Measurements from ENCODE around the gene CPEB1. TPM values are rescaled to one million over a fixed set of nuclear protein-coding genes. Genes with fewer than 3 reads are reported as not detected.

CPEB1 gene
- total RNA-seq, 1 experiment from 2014 or later, result 1.0 TPM

GRCh38 chr15:82553846-82554245 lies 93.3 kb downstream of the CPEB1 start:
- Histone ChIP-seq H3K56ac (ENCODE audit: insufficient read length, low read depth, low read length) (no peak overlapping the region), H4K20me1 (ENCODE audit: control insufficient read depth, insufficient read depth, insufficient read length) (no peaks in the 10 kb centered on the region), H3K23ac (ENCODE audit: insufficient read length, low read depth, low read length) (no peak overlapping the region), H2AFZ (ENCODE audit: low read length) (no peak overlapping the region), H2BK5ac (ENCODE audit: insufficient read length, low read length) (no peak overlapping the region), H3K4me2 (ENCODE audit: insufficient read depth, insufficient read length, low read length) (no peak overlapping the region), H4K91ac (ENCODE audit: insufficient read length, low read depth, low read length) (no peak overlapping the region), H3T11ph (ENCODE audit: low read length) (no peak overlapping the region), H2BK120ac (ENCODE audit: low read depth, low read length, poor library complexity, severe bottlenecking) (no peak overlapping the region), H3K79me2 (ENCODE audit: insufficient read depth, low read length) (no peaks in the 10 kb centered on the region), H3K23me2 (ENCODE audit: insufficient read length, low read depth, low read length, poor library complexity, severe bottlenecking) (no peaks in the 10 kb centered on the region), H3K18ac (ENCODE audit: insufficient read length, low read depth, low read length) (no peak overlapping the region), H2BK12ac (ENCODE audit: insufficient read length, low read depth, low read length) (no peak overlapping the region), H3K9me3 (ENCODE audit: control insufficient read depth, low read depth, low read length) (no peaks in the 10 kb centered on the region), H3K27me3 (ENCODE audit: insufficient read depth, low read length) (no peaks in the 10 kb centered on the region; the same call in 1 of the 2 replicates), H3K4me1 (ENCODE audit: insufficient read depth, low read length) (0 out of 2 replicates have a peak, but pooled peaks cover 4% of the 10 kb centered on the region), H4K5ac (ENCODE audit: insufficient read length, low read depth, low read length) (no peak overlapping the region), H2BK15ac (ENCODE audit: low read depth, low read length) (no peak overlapping the region), H3K27ac (ENCODE audit: insufficient read length, low read depth, low read length) (no peak overlapping the region), H3K9ac (ENCODE audit: extremely low read depth, insufficient read length, low read length) (no peak overlapping the region), H3K14ac (ENCODE audit: insufficient read depth, low read length) (no peak overlapping the region), H2BK20ac (ENCODE audit: low read depth, low read length, poor library complexity, severe bottlenecking) (no peak overlapping the region), H2AK5ac (ENCODE audit: insufficient read length, low read length) (no peak overlapping the region), H4K8ac (replicated peaks; ENCODE audit: insufficient read length, low read depth, low read length) (no peak overlapping the region), H3K4ac (ENCODE audit: low read depth, low read length) (no peak overlapping the region), H3K79me1 (ENCODE audit: insufficient read depth, low read depth, low read length, poor library complexity, severe bottlenecking) (no peaks in the 10 kb centered on the region)
- Mint-ChIP-seq H3K27ac (no peak overlapping the region), H3K4me3 (no peak overlapping the region), H3K9me3 (no peaks in the 10 kb centered on the region), H3K36me3 (ENCODE audit: insufficient read depth in 1 of 3, low read depth in 3 of 3) (no peaks in the 10 kb centered on the region; a peak in 1 of 7 replicates), H3K27me3 (ENCODE audit: low read depth) (peaks cover 37% of the 10 kb centered on the region), H3K4me1 (peaks cover 16 to 20% of the 10 kb centered on the region in 2 experiments)
- no CpG with 5 or more reads among the region's 1 CpG for WGBS (ENCODE audit: extremely low coverage, insufficient read length, low lambda C conversion rate)
- DNase-seq, result no peak
- TF ChIP-seq CTCF (conservative IDR thresholded peaks at IDR 0.05), result no peak

Measured in H9 (cell line).